HepG2 (cell line): Measurements from ENCODE around the gene PLXNA1. TPM values are rescaled to one million over a fixed set of nuclear protein-coding genes. Genes with fewer than 3 reads are reported as not detected.

Experiments
- ATAC-seq: fragments of 200-7000 bp; cut with Tn5 transposase; 3 replicates; pipeline ENCODE4 v1.9.1; 2020; ENCODE audit warnings: mild to moderate bottlenecking, moderate library complexity
- BruUV-seq: library from RNA; stranded (reverse); fragments of 400-500 nt; replicated peaks from 2 replicates; lab custom pipeline; 2021; lab: Mats Ljungman, UMichigan
- CTCF ChIA-PET: fragments of 300-600 bp; formaldehyde crosslinking; extraction: SDS; loops from one replicate; lab custom pipeline; 2021; ENCODE audit warnings: low total read pairs, inconsistent platforms, low intra/inter-chr PET ratio; lab: Yijun Ruan, JAX
- POLR2A ChIA-PET: fragments of 350-600 bp; sonication (Branson Sonifier 250); formaldehyde crosslinking; loops from one replicate; lab custom pipeline; 2020; ENCODE audit warnings: antibody characterized with exemption, inconsistent platforms; lab: Yijun Ruan, JAX
- DNase-seq: peaks from one replicate; pipeline ENCODE4 v3.0.0-alpha.2; 2015; ENCODE audit warnings: low spot score
- FAIRE-seq: peaks from 3 replicates; lab custom pipeline; 2011; peaks lifted over from hg19 to GRCh38; lab: Jason Lieb, UNC
- H2AFZ ChIP-seq: one replicate; pipeline ENCODE4 v1.6.1; 2011; ENCODE audit warnings: low read length, inconsistent platforms
- H3K27ac ChIP-seq: fragments of 300-600 bp; 3 replicates; pipeline ENCODE4 v1.8.0; 2011; ENCODE audit warnings: mixed run types, mild to moderate bottlenecking, mixed read lengths, low read length, inconsistent platforms; ENCODE audit not compliant: insufficient read depth; ENCODE audit errors: extremely low read length
- H3K27me3 ChIP-seq, 2 experiments: fragments of 200-600 bp in 1 of 2; 2 replicates in 1 of 2; 3 replicates in 1 of 2; pipeline versions ENCODE4 v1.6.0 to v1.8.0; 2011; ENCODE audit warnings: low read length in 2 of 2, mild to moderate bottlenecking in 2 of 2, moderate library complexity in 2 of 2, inconsistent platforms in 1 of 2; ENCODE audit not compliant: insufficient read depth in 2 of 2, control insufficient read depth in 1 of 2
- H3K36me3 ChIP-seq, 2 experiments: fragments of 200-600 bp in 1 of 2; replicated peaks in 1 of 2; 2 replicates in 1 of 2; 3 replicates in 1 of 2; pipeline versions ENCODE4 v1.5.1 to v1.8.0; 2011; ENCODE audit warnings: low read length in 2 of 2, inconsistent platforms in 1 of 2; ENCODE audit not compliant: insufficient read depth in 2 of 2, control insufficient read depth in 1 of 2
- H3K4me1 ChIP-seq: 2 replicates; pipeline ENCODE4 v1.5.1; 2012; ENCODE audit warnings: low read length, inconsistent platforms; ENCODE audit not compliant: insufficient read depth
- H3K4me2 ChIP-seq: 2 replicates; pipeline ENCODE4 v1.6.0; 2011; ENCODE audit warnings: low read depth, low read length, inconsistent platforms
- H3K4me3 ChIP-seq, 3 experiments: fragments of 200-600 bp in 1 of 3; sonication (generic), shearing (Covaris generic) in 1 of 3; replicated peaks in 1 of 3; 2 replicates each; pipeline ENCODE4 v1.5.1; 2011 to 2016; ENCODE audit warnings: low read length in 3 of 3, inconsistent platforms in 2 of 3, low read depth in 2 of 3, mild to moderate bottlenecking in 2 of 3, control low read depth in 1 of 3, mixed read lengths in 1 of 3; ENCODE audit not compliant: insufficient read depth in 1 of 3
- H3K79me2 ChIP-seq: one replicate; pipeline ENCODE4 v1.6.1; 2011; ENCODE audit warnings: low read length, inconsistent platforms; ENCODE audit not compliant: insufficient read depth
- H3K9ac ChIP-seq: 2 replicates; pipeline ENCODE4 v1.6.0; 2011; ENCODE audit warnings: mild to moderate bottlenecking, low read depth, low read length, inconsistent platforms; ENCODE audit not compliant: insufficient read depth
- H3K9me3 ChIP-seq: 2 replicates; pipeline ENCODE4 v1.5.1; 2012; ENCODE audit warnings: mild to moderate bottlenecking, low read length
- H4K20me1 ChIP-seq: 2 replicates; pipeline ENCODE4 v1.6.0; 2011; ENCODE audit warnings: inconsistent platforms, mild to moderate bottlenecking, low read length, moderate library complexity; ENCODE audit not compliant: insufficient read depth
- AGO2 ChIP-seq: fragments of 200-400 bp; formaldehyde crosslinking; optimal IDR thresholded peaks from 2 replicates; pipeline ENCODE3; 2017; ENCODE audit warnings: mild to moderate bottlenecking, low read depth, low read length, moderate library complexity
- CREM ChIP-seq, 2 experiments: sonication (generic) in 1 of 2; formaldehyde crosslinking in 1 of 2; IDR thresholded peaks; 2 replicates each; pipeline versions ENCODE4 v1.4.0 to v1.6.1; 2016 to 2020; ENCODE audit warnings: antibody characterized with exemption in 1 of 2, mild to moderate bottlenecking in 1 of 2, missing genetic modification reagents in 1 of 2
- MED8 ChIP-seq: sonication (generic); formaldehyde crosslinking; IDR thresholded peaks from 2 replicates; pipeline ENCODE4 v1.8.1; 2023; ENCODE audit warnings: mild to moderate bottlenecking, missing genetic modification reagents; ENCODE audit not compliant: insufficient replicate concordance
- SAP130 ChIP-seq: IDR thresholded peaks from 2 replicates; pipeline ENCODE4 v1.6.1; 2016; ENCODE audit warnings: low read depth
- SPEN ChIP-seq: sonication (generic); formaldehyde crosslinking; IDR thresholded peaks from 2 replicates; pipeline ENCODE4 v1.5.1; 2020; ENCODE audit warnings: low read depth, mild to moderate bottlenecking, missing genetic modification reagents
- ZFY ChIP-seq: sonication (generic); formaldehyde crosslinking; IDR thresholded peaks from 2 replicates; pipeline ENCODE4 v1.4.0; 2020; ENCODE audit warnings: missing genetic modification reagents
- ZNF768 ChIP-seq: sonication (generic); formaldehyde crosslinking; IDR thresholded peaks from 2 replicates; pipeline ENCODE4 v1.4.0; 2020; ENCODE audit warnings: missing genetic modification reagents
- ZNF883 ChIP-seq: sonication (generic); formaldehyde crosslinking; IDR thresholded peaks from 2 replicates; pipeline ENCODE4 v1.5.1; 2020; ENCODE audit warnings: mild to moderate bottlenecking, missing genetic modification reagents; ENCODE audit errors: not compliant biosample characterization
- ZSCAN20 ChIP-seq: sonication (generic); formaldehyde crosslinking; IDR thresholded peaks from 2 replicates; pipeline ENCODE4 v1.4.0; 2020; ENCODE audit warnings: missing genetic modification reagents, mild to moderate bottlenecking, borderline replicate concordance
- WGBS: methylation state at CpG from one replicate; pipeline ENCODE4 v1.1.6; 2017; ENCODE audit warnings: low lambda C conversion rate; 5-methylcytosine and 5-hydroxymethylcytosine counted together
- in situ Hi-C: cut with HindIII; loops from 2 replicates; pipeline ENCODE4 v1.10.0; 2017; ENCODE audit warnings: low pct_unique_long_range_greater_than_20kb; ENCODE audit not compliant: extremely low pct_ligation_motif_present
- intact Hi-C: fragments of 100-400 bp; cut with micrococcal nuclease; formaldehyde crosslinking; loops from one replicate; pipeline ENCODE4 v1.10.0; 2022; ENCODE audit not compliant: unreplicated experiment
- polyA plus RNA-seq, 8 experiments: library from polyadenylated mRNA; depleted of rRNA in 3 of 8; stranded (reverse) in 7 of 8; unstranded in 1 of 8; fragments of >200 nt; fragmentation: Illumina TruSeq in 4 of 8; extraction: Trizol in 4 of 8; gene quantifications; 2 replicates each; pipeline versions ENCODE4 v1.2.1 to v1.2.3, GENCODE V29; 2011 to 2016; ENCODE audit warnings: low read depth in 4 of 8, missing spikeins in 1 of 8, mixed read lengths in 1 of 8; ENCODE audit not compliant: insufficient read depth in 1 of 8
- total RNA-seq, 5 experiments: library from RNA; depleted of rRNA; stranded (reverse); fragments of >200 nt; fragmentation: Illumina TruSeq; extraction: Trizol; gene quantifications; 2 replicates each; pipeline ENCODE4 v1.2.3, GENCODE V29; 2016; ENCODE audit warnings: low read depth in 1 of 5
- TF ChIP-seq, protein P1 (sequence below): sonication (generic); formaldehyde crosslinking; IDR thresholded peaks from 2 replicates; pipeline ENCODE4 v1.5.1; 2020; ENCODE audit warnings: mild to moderate bottlenecking, missing genetic modification reagents, moderate library complexity
- TF ChIP-seq, protein P2 (sequence below): sonication (generic); formaldehyde crosslinking; IDR thresholded peaks from 2 replicates; pipeline ENCODE4 v1.4.0; 2020; ENCODE audit warnings: mild to moderate bottlenecking, missing genetic modification reagents
- TF ChIP-seq, protein P3 (sequence below): sonication (generic); formaldehyde crosslinking; IDR thresholded peaks from 2 replicates; pipeline ENCODE4 v1.5.0; 2020; ENCODE audit warnings: mild to moderate bottlenecking, missing genetic modification reagents, borderline replicate concordance

The PLXNA1 gene
- total and polyA plus RNA-seq, 2 of the 13 experiments (the other 11 are each of a cell fraction or from before 2014, with no cell fraction given), result 16.6 to 18.2 TPM

DNA sequence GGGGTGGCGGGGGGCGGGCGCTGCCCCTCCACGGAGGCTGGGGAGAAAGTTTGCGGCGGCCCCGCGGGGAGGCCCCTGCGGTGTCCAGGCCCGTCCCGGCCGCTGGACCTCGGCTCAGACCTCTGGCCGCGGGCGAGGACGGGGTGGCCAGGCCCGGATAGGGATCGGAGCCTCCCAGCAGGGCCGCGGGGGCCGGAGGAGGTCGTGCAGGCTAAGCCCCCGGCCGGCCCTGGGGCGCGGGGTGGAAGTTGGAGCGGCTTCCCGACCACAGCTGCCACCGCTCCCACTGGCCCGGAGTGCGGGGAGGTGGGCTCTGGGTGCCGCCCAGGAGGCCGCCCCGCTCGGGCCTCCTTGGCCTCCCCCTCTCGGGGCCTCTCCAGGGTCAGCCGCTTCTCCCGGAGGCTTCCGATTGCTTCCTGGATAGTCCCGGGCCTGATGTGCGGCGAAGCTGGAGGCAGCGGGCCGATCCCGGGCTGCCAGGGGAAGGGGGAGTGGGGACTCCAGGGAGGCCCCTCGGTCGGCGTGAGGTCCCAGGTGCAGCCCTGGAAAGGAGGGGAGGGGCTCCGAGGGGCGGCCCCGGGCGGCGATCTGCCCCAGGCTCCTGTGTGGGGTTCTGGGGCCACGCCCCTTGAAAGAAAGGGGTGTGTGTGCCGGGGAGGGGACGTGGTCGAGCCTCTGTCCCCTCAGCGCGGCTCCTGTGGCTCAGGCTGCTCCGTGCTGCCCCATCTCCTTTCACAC, 907 bp downstream of the PLXNA1 start:
- DNase-seq (no peak), FAIRE-seq (no peak), ATAC-seq (peak; percentile 29)
- Histone ChIP-seq H3K4me1 (peaks cover 35% of the 10 kb centered on the region), H3K4me3 (peak overlapping the region; percentile 59 to 92 (median 81); a peak in 4 of 6 replicates), H3K79me2 (peaks cover 15% of the 10 kb centered on the region), H4K20me1 (peaks cover 21% of the 10 kb centered on the region; the same call in 1 of the 2 replicates), H2AFZ (no peak overlapping the region), H3K36me3 (peaks cover under 1 to 1% of the 10 kb centered on the region in 2 experiments; a peak in 1 of 5 replicates), H3K4me2 (peak overlapping the region; percentile 75), H3K9ac (peak overlapping the region; percentile 79), H3K27me3 (peaks cover 0 to 12% of the 10 kb centered on the region in 2 experiments; a peak in 2 of 5 replicates), H3K9me3 (no peaks in the 10 kb centered on the region), H3K27ac (no peak overlapping the region)
- WGBS, result 0% methylated on average over 12 of the region's 61 CpGs
- in situ Hi-C loops (no loop called here), intact Hi-C loops (loop anchor here (2.0 to 10.0 kb wide), 3 partner anchors 231 to 561 kb away; no protein-coding TSS in a partner anchor)
- POLR2A ChIA-PET, result no interaction called here
- BruUV-seq, result no TSS peak
- CTCF ChIA-PET, result no interaction called here
- peak; percentile 53 for TF ChIP-seq ZNF883 (CRISPR knock-in tag)
- peak; percentile 69; the same call in 1 of the 2 replicates for TF ChIP-seq ZSCAN20 (CRISPR knock-in tag)
- TF ChIP-seq ZFY (CRISPR knock-in tag), result peak; percentile 73
- no peak for TF ChIP-seq MED8
- TF ChIP-seq, protein P1, sequence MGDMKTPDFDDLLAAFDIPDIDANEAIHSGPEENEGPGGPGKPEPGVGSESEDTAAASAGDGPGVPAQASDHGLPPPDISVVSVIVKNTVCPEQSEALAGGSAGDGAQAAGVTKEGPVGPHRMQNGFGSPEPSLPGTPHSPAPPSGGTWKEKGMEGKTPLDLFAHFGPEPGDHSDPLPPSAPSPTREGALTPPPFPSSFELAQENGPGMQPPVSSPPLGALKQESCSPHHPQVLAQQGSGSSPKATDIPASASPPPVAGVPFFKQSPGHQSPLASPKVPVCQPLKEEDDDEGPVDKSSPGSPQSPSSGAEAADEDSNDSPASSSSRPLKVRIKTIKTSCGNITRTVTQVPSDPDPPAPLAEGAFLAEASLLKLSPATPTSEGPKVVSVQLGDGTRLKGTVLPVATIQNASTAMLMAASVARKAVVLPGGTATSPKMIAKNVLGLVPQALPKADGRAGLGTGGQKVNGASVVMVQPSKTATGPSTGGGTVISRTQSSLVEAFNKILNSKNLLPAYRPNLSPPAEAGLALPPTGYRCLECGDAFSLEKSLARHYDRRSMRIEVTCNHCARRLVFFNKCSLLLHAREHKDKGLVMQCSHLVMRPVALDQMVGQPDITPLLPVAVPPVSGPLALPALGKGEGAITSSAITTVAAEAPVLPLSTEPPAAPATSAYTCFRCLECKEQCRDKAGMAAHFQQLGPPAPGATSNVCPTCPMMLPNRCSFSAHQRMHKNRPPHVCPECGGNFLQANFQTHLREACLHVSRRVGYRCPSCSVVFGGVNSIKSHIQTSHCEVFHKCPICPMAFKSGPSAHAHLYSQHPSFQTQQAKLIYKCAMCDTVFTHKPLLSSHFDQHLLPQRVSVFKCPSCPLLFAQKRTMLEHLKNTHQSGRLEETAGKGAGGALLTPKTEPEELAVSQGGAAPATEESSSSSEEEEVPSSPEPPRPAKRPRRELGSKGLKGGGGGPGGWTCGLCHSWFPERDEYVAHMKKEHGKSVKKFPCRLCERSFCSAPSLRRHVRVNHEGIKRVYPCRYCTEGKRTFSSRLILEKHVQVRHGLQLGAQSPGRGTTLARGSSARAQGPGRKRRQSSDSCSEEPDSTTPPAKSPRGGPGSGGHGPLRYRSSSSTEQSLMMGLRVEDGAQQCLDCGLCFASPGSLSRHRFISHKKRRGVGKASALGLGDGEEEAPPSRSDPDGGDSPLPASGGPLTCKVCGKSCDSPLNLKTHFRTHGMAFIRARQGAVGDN (CRISPR knock-in tag), result peak; percentile 62
- TF ChIP-seq CREM (IDR thresholded peaks at IDR 0.05), result no peak
- TF ChIP-seq CREM (CRISPR knock-in tag; IDR thresholded peaks at IDR 0.05), result no peak
- TF ChIP-seq ZNF768 (CRISPR knock-in tag), result 0 out of 2 replicates have a peak, but pooled peaks have one; percentile 24
- TF ChIP-seq SPEN (CRISPR knock-in tag), result 0 out of 2 replicates have a peak, but pooled peaks have one; percentile 18
- peak; percentile 48 for TF ChIP-seq AGO2
- TF ChIP-seq, protein P2, sequence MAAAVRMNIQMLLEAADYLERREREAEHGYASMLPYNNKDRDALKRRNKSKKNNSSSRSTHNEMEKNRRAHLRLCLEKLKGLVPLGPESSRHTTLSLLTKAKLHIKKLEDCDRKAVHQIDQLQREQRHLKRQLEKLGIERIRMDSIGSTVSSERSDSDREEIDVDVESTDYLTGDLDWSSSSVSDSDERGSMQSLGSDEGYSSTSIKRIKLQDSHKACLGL (CRISPR knock-in tag), result 0 out of 2 replicates have a peak, but pooled peaks have one; percentile 25
- TF ChIP-seq SAP130, result peak; percentile 24; the same call in 1 of the 2 replicates
- TF ChIP-seq, protein P3, sequence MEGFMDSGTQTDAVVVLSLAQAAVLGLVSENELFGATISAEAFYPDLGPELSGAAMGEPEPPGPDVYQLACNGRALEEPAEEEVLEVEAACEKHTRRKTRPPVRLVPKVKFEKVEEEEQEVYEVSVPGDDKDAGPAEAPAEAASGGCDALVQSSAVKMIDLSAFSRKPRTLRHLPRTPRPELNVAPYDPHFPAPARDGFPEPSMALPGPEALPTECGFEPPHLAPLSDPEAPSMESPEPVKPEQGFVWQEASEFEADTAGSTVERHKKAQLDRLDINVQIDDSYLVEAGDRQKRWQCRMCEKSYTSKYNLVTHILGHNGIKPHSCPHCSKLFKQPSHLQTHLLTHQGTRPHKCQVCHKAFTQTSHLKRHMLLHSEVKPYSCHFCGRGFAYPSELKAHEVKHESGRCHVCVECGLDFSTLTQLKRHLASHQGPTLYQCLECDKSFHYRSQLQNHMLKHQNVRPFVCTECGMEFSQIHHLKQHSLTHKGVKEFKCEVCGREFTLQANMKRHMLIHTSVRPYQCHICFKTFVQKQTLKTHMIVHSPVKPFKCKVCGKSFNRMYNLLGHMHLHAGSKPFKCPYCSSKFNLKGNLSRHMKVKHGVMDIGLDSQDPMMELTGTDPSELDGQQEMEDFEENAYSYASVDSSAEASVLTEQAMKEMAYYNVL (CRISPR knock-in tag), result no peak
